Measurements from ENCODE around the gene PLEKHG4B. TPM values are rescaled to one million over a fixed set of nuclear protein-coding genes. Genes with fewer than 3 reads are reported as not detected.

The PLEKHG4B gene
- total RNA-seq, 1 experiment from 2014 or later, result 44.3 TPM

DNA sequence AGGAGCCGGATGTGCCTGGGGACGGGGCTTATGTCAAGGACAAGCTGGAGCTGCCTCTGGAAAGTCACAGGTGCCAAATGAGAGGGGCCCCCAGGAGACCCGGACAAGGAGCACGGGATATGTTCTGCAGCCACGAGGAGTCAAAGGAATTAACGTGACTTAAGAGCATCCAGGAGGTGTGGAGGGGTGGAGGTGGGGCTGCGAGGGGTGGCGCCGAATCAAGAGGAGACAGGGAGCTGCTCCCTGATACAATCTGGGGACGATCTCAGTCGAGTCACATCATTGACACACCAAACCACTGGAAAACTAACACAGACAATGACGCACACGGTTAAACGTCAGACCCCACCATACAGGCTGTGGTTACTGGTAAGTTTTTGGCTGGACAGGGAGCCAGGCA lies 115.6 kb downstream of the PLEKHG4B start:
- no peaks in the 10 kb centered on the region for H4K20me1 ChIP-seq (ENCODE audit: control insufficient read depth, insufficient read depth, insufficient read length)
- H3K18ac ChIP-seq (ENCODE audit: insufficient read length, low read depth, low read length), result no peak overlapping the region
- no peak overlapping the region for H2BK5ac ChIP-seq (ENCODE audit: insufficient read length, low read length)
- no peak overlapping the region for H2BK20ac ChIP-seq (ENCODE audit: low read depth, low read length, poor library complexity, severe bottlenecking)
- no peaks in the 10 kb centered on the region for H3K23me2 ChIP-seq (ENCODE audit: insufficient read length, low read depth, low read length, poor library complexity, severe bottlenecking)
- no peak overlapping the region for H4K8ac ChIP-seq (replicated peaks; ENCODE audit: insufficient read length, low read depth, low read length)
- no peak for DNase-seq
- no peak overlapping the region for H3K14ac ChIP-seq (ENCODE audit: insufficient read depth, low read length)
- Mint-ChIP-seq H3K36me3 (ENCODE audit: insufficient read depth in 1 of 3, low read depth in 3 of 3) (peaks cover 4 to 31% (median 26%) of the 10 kb centered on the region in 3 experiments; a peak in 6 of 7 replicates), H3K9me3 (no peaks in the 10 kb centered on the region), H3K4me3 (no peak overlapping the region), H3K27me3 (ENCODE audit: low read depth) (no peaks in the 10 kb centered on the region), H3K27ac (peak overlapping the region in 1 of 3 experiments; percentile 26; a peak in 3 of 7 replicates), H3K4me1 (peaks cover 5% of the 10 kb centered on the region in 2 experiments; a peak in 3 of 4 replicates)
- H4K91ac ChIP-seq (ENCODE audit: insufficient read length, low read depth, low read length), result no peak overlapping the region
- H2BK120ac ChIP-seq (ENCODE audit: low read depth, low read length, poor library complexity, severe bottlenecking), result no peak overlapping the region
- H2BK15ac ChIP-seq (ENCODE audit: low read depth, low read length), result no peak overlapping the region
- TF ChIP-seq, protein P1, sequence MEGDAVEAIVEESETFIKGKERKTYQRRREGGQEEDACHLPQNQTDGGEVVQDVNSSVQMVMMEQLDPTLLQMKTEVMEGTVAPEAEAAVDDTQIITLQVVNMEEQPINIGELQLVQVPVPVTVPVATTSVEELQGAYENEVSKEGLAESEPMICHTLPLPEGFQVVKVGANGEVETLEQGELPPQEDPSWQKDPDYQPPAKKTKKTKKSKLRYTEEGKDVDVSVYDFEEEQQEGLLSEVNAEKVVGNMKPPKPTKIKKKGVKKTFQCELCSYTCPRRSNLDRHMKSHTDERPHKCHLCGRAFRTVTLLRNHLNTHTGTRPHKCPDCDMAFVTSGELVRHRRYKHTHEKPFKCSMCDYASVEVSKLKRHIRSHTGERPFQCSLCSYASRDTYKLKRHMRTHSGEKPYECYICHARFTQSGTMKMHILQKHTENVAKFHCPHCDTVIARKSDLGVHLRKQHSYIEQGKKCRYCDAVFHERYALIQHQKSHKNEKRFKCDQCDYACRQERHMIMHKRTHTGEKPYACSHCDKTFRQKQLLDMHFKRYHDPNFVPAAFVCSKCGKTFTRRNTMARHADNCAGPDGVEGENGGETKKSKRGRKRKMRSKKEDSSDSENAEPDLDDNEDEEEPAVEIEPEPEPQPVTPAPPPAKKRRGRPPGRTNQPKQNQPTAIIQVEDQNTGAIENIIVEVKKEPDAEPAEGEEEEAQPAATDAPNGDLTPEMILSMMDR (conservative IDR thresholded peaks at IDR 0.05), result no peak
- H3K27ac ChIP-seq (ENCODE audit: insufficient read length, low read depth, low read length), result no peak overlapping the region
- peaks cover 15% of the 10 kb centered on the region for H3K79me1 ChIP-seq (ENCODE audit: insufficient read depth, low read depth, low read length, poor library complexity, severe bottlenecking)
- no CpG with 5 or more reads among the region's 14 CpGs for WGBS (ENCODE audit: extremely low coverage, insufficient read length, low lambda C conversion rate)
- no peak overlapping the region for H2AFZ ChIP-seq (ENCODE audit: low read length)
- H3K56ac ChIP-seq (ENCODE audit: insufficient read length, low read depth, low read length), result no peak overlapping the region
- no peaks in the 10 kb centered on the region for H3K9me3 ChIP-seq (ENCODE audit: control insufficient read depth, low read depth, low read length)
- H3K4me2 ChIP-seq (ENCODE audit: insufficient read depth, insufficient read length, low read length), result no peak overlapping the region
- H3K4me1 ChIP-seq (ENCODE audit: insufficient read depth, low read length), result peaks cover 3% of the 10 kb centered on the region; the same call in 1 of the 2 replicates
- H3K4ac ChIP-seq (ENCODE audit: low read depth, low read length), result no peak overlapping the region
- no peak overlapping the region for H2BK12ac ChIP-seq (ENCODE audit: insufficient read length, low read depth, low read length)
- H3K9ac ChIP-seq (ENCODE audit: extremely low read depth, insufficient read length, low read length), result no peak overlapping the region
- H3T11ph ChIP-seq (ENCODE audit: low read length), result no peak overlapping the region
- no peak overlapping the region for H2AK5ac ChIP-seq (ENCODE audit: insufficient read length, low read length)
- no peak overlapping the region for H4K5ac ChIP-seq (ENCODE audit: insufficient read length, low read depth, low read length)
- no peaks in the 10 kb centered on the region for H3K27me3 ChIP-seq (ENCODE audit: insufficient read depth, low read length)
- no peak overlapping the region for H3K23ac ChIP-seq (ENCODE audit: insufficient read length, low read depth, low read length)
- H3K79me2 ChIP-seq (ENCODE audit: insufficient read depth, low read length), result peaks cover 6% of the 10 kb centered on the region

Data from H9 (cell line).